ENCODE data around the gene CD247.

The CD247 gene

GRCh38 chr1:167487614-167488013 is 30.7 kb downstream of the CD247 start:
- no peak for DNase-seq

GRCh38 chr1:167486090-167486824 is 32.1 kb downstream of the CD247 start:
- DNase-seq, result no peak

- no peak for DNase-seq
These were observed 33.4 kb downstream of the CD247 start for GRCh38 chr1:167484726-167485502.

GRCh38 chr1:167483790-167484189 is 34.5 kb downstream of the CD247 start:
- DNase-seq, result no peak

GRCh38 chr1:167482184-167482583 is 36.1 kb downstream of the CD247 start:
- no peak for DNase-seq

- no peak for DNase-seq
These were observed 38.9 kb downstream of the CD247 start for GRCh38 chr1:167479331-167479979.

- DNase-seq, result no peak
These were observed 40.3 kb downstream of the CD247 start for GRCh38 chr1:167477986-167478385.

GRCh38 chr1:167476061-167476460 is 42.3 kb downstream of the CD247 start:
- no peak for DNase-seq

GRCh38 chr1:167474191-167474641 is 44.1 kb downstream of the CD247 start:
- DNase-seq, result no peak

GRCh38 chr1:167473761-167474160 is 44.6 kb downstream of the CD247 start:
- no peak for DNase-seq

GRCh38 chr1:167472752-167473521 is 45.4 kb downstream of the CD247 start:
- no peak for DNase-seq

GRCh38 chr1:167471568-167471967 is 46.8 kb downstream of the CD247 start:
- DNase-seq, result no peak

- DNase-seq, result no peak
These were observed 48.9 kb downstream of the CD247 start for GRCh38 chr1:167469280-167469965.

- no peak for DNase-seq
These were observed 50.6 kb downstream of the CD247 start for GRCh38 chr1:167467752-167468151.

GRCh38 chr1:167467126-167467710 is 51.1 kb downstream of the CD247 start:
- peak; percentile 2 for DNase-seq

- DNase-seq, result no peak
These were observed 52.6 kb downstream of the CD247 start for GRCh38 chr1:167465743-167466142.

- no peak for DNase-seq
These were observed 53.3 kb downstream of the CD247 start for GRCh38 chr1:167465018-167465417.

GRCh38 chr1:167463875-167464575 is 54.3 kb downstream of the CD247 start:
- no peak for DNase-seq

GRCh38 chr1:167463080-167463479 is 55.2 kb downstream of the CD247 start:
- DNase-seq, result no peak

- DNase-seq, result no peak
These were observed 56.0 kb downstream of the CD247 start for GRCh38 chr1:167462341-167462740.

- DNase-seq, result no peak
These were observed 57.5 kb downstream of the CD247 start for GRCh38 chr1:167460836-167461235.

All from kidney glomerular epithelial cell (primary cell).